ENCODE results near the gene ZWILCH.
"Not testable (repeated sequence)": the region's sequence is repeated elsewhere in the genome, so short reads cannot be mapped to it uniquely, and the experiment has no call there.

Gene ZWILCH

GRCh38 chr15:66586155-66586976, 81.2 kb downstream of the ZWILCH start:
- no peak for FAIRE-seq

DNA sequence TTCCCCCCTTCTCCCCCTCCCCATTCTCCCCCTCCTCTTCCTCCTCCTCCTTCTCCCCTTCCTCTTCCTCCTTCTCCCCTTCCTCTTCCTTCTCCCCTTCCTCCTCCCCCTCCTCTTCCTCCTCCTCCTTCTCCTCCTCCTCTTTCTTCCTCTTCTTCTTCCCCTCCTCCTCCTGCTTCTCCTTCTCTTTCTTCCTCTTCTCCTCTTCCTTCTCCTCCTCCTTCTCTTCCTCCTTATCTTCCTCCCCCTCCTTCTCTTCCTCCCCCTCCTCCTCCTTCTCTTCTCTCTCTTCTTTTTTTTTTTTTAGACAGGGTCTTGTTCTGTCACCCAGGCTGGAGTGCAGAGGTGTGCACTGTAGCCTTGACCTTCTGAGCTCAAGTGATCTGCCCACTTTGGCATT, 81.9 kb downstream of the ZWILCH start:
- FAIRE-seq, result no peak

GRCh38 chr15:66587749-66588148, 82.6 kb downstream of the ZWILCH start:
- FAIRE-seq, result no peak

DNA sequence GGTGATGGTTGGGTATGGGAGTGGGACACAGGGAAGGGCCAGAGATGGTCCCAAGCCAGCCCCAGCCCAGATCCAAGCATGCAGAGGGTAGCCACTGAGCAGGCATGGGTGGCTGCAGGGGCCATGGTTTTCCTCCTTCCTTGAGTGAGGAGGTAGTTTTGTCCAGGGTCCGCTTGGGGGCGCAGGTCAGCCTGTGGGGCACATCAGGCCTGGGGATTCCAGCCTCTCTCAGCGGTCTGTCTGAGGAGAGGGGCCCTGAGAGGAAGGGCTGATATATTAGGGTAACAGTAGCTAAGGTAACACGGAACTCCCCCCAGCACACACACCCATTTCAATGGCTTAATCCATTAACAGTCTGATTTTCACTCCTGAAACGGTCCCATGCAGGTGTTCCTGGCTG, 83.4 kb downstream of the ZWILCH start:
- FAIRE-seq, result no peak

- FAIRE-seq, result no peak
Observed at GRCh38 chr15:66588971-66589370, 83.8 kb downstream of the ZWILCH start.

DNA sequence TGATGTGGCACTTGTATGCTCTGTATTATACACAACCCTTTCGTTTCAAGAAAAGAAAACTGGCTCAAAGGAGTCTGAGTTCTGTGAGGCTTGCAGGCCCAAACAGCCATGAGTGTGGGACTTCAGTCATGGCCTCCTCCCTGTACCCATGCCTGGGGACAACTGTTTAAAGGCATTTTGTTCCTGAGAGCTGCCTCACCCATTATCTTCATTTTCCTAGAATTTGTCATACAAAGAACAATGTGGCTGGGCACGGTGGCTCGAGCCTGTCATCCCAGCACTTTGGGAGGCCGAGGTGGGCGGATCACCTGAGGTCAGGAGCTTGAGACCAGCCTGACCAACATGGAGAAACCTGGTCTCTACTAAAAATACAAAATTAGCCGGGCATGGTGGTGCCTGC, 84.3 kb downstream of the ZWILCH start:
- not testable (repeated sequence) for FAIRE-seq

- FAIRE-seq, result no peak
Observed at GRCh38 chr15:66590435-66590834, 85.3 kb downstream of the ZWILCH start.

- no peak for FAIRE-seq
Observed at GRCh38 chr15:66591322-66591862, 86.3 kb downstream of the ZWILCH start.

- no peak for FAIRE-seq
Observed at GRCh38 chr15:66592505-66593218, 87.5 kb downstream of the ZWILCH start.

DNA sequence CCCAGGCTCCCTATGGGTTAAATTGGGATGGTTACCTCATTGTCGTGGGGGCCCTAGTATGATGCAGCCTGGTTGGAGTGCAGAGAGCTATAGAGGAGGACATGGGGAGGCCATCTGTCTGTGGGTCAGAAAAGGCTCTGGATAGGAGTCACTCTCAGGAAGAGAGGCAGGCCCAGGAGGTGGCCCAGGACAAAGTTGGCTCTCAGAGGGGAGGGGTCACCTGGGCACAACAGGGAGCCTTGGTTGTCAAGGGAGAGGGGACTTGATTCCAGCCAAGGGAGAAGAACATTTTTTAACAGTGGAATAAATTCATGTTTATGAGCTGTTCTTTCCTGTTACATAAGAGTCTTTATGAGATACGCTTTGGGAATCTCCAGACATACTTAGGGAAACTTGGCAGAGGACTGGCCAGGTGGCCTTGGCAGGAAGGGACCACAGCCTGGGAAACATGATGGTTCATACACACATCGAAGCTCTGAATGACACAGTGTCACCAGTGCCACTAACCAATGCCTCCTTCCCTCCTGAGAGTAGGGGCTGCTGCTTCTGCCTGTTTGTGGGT, 88.2 kb downstream of the ZWILCH start:
- FAIRE-seq, result no peak

DNA sequence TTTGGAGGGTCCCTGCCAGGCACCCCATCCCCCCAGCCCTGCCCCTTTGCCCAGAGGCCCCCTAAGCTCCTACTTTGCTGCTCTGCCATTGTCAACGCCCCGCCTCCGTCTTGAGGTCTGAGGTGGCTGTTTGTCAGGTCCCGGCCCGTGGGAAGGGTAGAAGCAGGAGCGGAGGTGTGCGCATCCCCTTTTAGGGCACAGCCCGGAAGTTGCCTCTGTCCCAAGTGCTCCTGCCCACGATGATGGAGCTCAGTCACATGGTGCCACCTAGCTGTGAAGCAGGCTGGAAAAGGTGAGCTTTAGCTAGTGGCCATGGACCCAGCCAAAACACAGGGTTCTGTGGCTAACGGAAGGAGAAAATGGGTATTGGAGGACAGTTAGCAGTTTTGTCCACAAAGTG, 89.2 kb downstream of the ZWILCH start:
- no peak for FAIRE-seq

- FAIRE-seq, result no peak
Observed at GRCh38 chr15:66594836-66595235, 89.7 kb downstream of the ZWILCH start.

- no peak for FAIRE-seq
Observed at GRCh38 chr15:66595332-66595731, 90.2 kb downstream of the ZWILCH start.

GRCh38 chr15:66595931-66596545, 90.9 kb downstream of the ZWILCH start:
- no peak for FAIRE-seq

DNA sequence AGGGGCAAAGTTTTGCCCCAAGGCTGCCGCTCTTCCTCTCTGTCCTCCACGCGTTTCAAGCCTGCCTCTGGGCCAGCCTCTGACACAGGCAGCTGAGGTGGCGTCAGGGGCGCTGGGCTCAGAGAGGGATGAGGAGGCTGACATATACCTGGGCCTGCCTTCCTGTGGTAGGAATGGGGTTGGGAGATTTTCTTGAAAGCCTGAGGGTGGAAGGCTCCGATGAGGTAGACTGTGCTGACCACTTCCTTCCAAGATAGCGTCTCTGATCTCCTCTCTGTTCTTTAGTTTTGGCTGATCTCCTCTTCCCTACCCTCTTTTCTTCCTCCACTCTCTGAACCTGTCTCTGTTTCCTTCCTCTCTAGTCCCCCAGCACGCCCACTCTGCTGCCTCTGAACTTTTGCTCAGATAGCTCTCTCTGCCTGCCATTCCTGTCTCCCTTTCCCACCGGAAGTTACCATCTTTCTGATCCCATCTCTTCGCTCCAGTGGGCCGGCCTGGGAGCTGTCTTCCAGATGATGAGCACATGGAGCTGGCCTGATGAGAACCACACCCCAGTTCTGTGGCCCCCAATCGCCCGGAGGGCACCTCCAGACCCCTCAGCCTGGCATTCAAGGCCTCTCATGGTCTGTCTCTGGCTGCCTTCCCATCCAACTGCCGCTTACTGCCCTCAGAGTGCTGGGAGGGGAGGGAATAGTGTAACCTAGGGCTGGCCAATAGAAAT, 93.1 kb downstream of the ZWILCH start:
- FAIRE-seq, result no peak
